ENCODE data around the gene IGSF9. TPM values are rescaled to one million over a fixed set of nuclear protein-coding genes. Genes with fewer than 3 reads are reported as not detected.

IGSF9 gene
- total RNA-seq, 1 donor from 2014 or later, result 2.1 TPM

DNA sequence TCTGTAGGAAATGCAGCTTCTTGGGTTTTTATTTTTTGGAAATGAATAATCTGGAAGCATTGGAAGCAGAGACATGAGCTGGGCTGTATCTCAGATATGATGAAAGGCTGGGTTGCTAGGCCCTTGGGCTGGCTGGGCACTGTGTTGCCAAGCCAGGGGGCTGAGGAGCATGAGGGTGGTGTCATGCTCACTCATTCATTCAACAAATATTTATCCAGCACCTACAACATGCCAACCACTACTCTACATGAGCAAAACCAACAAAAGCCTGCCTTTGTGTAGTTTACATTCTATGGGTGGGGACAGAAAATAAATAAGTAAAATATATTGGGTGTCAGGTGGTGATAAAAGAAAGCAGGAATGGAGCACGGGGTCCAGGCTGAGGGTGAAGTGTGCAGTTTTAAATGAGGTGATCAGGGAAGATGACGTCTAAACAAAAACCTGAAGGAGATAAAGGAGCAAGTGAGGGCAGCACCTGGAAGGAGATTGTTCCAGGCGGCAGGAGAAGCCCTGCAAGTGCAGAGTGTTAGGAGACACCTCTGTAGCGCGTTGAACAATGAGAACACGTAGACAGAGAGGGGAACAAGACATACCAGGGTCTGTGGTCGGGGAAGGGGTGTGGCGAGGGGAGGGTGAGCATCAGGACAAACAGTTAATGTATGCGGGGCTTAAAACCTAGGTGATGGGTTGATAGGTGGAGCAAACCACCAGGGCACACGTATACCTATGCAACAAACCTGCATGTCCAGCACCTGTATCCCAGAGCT lies 31.0 kb downstream of the IGSF9 start:
- H3K4me2 ChIP-seq (ENCODE audit: low read length), result no peak overlapping the region
- peaks cover 17% of the 10 kb centered on the region for H3K36me3 ChIP-seq (ENCODE audit: insufficient read depth, low read length)
- no peak overlapping the region for H3K4me3 ChIP-seq (ENCODE audit: insufficient read depth, low read depth, low read length)
- no peaks in the 10 kb centered on the region for H3K9me3 ChIP-seq (ENCODE audit: insufficient read depth, low read depth, low read length)
- H3K27me3 ChIP-seq (ENCODE audit: insufficient read depth, low read length), result no peaks in the 10 kb centered on the region
- Mint-ChIP-seq H3K4me1 (ENCODE audit: low read depth, unreplicated experiment) (peaks cover 87% of the 10 kb centered on the region), H3K4me3 (ENCODE audit: unreplicated experiment) (peak overlapping the region; percentile 46), H3K36me3 (ENCODE audit: low read depth, unreplicated experiment) (peaks cover 16% of the 10 kb centered on the region), H3K27ac (ENCODE audit: unreplicated experiment) (peak overlapping the region; percentile 70), H3K9me3 (ENCODE audit: unreplicated experiment) (no peaks in the 10 kb centered on the region), H3K27me3 (ENCODE audit: low read depth, unreplicated experiment) (no peaks in the 10 kb centered on the region)
- H3K79me2 ChIP-seq (ENCODE audit: insufficient read depth, low read length), result peaks cover 17% of the 10 kb centered on the region
- H4K20me1 ChIP-seq (ENCODE audit: insufficient read depth, low read length), result peaks cover 25% of the 10 kb centered on the region
- peaks cover 64% of the 10 kb centered on the region for H3K4me1 ChIP-seq (ENCODE audit: insufficient read depth, low read length)
- no peak overlapping the region for H3K9ac ChIP-seq (ENCODE audit: low read length)
- FAIRE-seq (no peak), DNase-seq (ENCODE audit: low read depth) (no peak)
- H3K27ac ChIP-seq (ENCODE audit: low read depth, low read length), result no peak overlapping the region
- H2AFZ ChIP-seq (ENCODE audit: low read depth, low read length), result no peak overlapping the region
- TF ChIP-seq EZH2 (IDR thresholded peaks at IDR 0.05; ENCODE audit: insufficient read depth, low read length), result no peak
- TF ChIP-seq, protein P1, sequence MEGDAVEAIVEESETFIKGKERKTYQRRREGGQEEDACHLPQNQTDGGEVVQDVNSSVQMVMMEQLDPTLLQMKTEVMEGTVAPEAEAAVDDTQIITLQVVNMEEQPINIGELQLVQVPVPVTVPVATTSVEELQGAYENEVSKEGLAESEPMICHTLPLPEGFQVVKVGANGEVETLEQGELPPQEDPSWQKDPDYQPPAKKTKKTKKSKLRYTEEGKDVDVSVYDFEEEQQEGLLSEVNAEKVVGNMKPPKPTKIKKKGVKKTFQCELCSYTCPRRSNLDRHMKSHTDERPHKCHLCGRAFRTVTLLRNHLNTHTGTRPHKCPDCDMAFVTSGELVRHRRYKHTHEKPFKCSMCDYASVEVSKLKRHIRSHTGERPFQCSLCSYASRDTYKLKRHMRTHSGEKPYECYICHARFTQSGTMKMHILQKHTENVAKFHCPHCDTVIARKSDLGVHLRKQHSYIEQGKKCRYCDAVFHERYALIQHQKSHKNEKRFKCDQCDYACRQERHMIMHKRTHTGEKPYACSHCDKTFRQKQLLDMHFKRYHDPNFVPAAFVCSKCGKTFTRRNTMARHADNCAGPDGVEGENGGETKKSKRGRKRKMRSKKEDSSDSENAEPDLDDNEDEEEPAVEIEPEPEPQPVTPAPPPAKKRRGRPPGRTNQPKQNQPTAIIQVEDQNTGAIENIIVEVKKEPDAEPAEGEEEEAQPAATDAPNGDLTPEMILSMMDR (IDR thresholded peaks at IDR 0.05; ENCODE audit: insufficient read depth, low read depth, low read length), result no peak

DNA sequence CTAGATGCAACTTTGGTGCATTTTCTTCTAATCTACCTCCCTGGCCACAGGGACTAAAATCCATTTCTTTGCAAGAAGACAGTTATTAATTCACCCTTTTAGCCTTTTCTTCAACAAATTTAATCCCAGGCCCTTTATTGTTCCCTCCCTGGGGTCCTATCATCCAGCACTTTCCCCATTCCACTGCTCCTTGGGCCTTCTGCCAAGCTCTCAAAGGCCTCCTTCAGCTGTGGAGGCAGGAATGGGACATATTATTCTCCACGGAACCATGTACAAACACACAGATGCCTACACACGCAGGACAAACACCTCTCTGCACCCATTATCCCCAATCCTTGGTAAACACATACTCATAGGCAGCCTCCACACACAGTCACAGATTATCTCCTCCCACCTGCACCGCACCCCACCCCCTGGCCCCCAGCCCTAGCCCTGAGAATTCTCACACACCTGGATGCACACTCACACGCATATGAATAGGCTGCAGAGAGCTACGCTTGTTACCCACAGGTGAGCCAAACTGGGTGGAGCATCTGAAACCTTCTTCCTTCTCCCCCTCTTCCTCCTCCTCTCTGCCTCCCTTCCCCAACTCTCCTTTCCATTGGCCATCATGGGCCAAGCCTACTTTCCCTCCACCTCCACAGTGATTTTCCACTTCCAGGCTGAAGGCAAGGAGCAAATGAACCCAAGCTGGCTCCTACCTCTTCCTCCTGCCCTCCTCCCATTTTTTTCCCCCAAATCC lies 31.8 kb downstream of the IGSF9 start:
- H3K4me2 ChIP-seq (ENCODE audit: low read length), result no peak overlapping the region
- peaks cover 8% of the 10 kb centered on the region for H3K36me3 ChIP-seq (ENCODE audit: insufficient read depth, low read length)
- no peak for FAIRE-seq
- H3K4me1 ChIP-seq (ENCODE audit: insufficient read depth, low read length), result peaks cover 69% of the 10 kb centered on the region
- TF ChIP-seq EZH2 (IDR thresholded peaks at IDR 0.05; ENCODE audit: insufficient read depth, low read length), result no peak
- TF ChIP-seq, protein P1 (IDR thresholded peaks at IDR 0.05; ENCODE audit: insufficient read depth, low read depth, low read length), result no peak
- H4K20me1 ChIP-seq (ENCODE audit: insufficient read depth, low read length), result peaks cover 16% of the 10 kb centered on the region
- no peak overlapping the region for H3K4me3 Mint-ChIP-seq (ENCODE audit: unreplicated experiment)
- H3K27me3 Mint-ChIP-seq (ENCODE audit: low read depth, unreplicated experiment), result no peaks in the 10 kb centered on the region
- peaks cover 12% of the 10 kb centered on the region for H3K36me3 Mint-ChIP-seq (ENCODE audit: low read depth, unreplicated experiment)
- H3K27me3 ChIP-seq (ENCODE audit: insufficient read depth, low read length), result no peaks in the 10 kb centered on the region
- no peak overlapping the region for H3K27ac ChIP-seq (ENCODE audit: low read depth, low read length)
- H3K9me3 ChIP-seq (ENCODE audit: insufficient read depth, low read depth, low read length), result no peaks in the 10 kb centered on the region
- H3K79me2 ChIP-seq (ENCODE audit: insufficient read depth, low read length), result peaks cover 9% of the 10 kb centered on the region
- DNase-seq (ENCODE audit: low read depth), result no peak
- peaks cover 89% of the 10 kb centered on the region for H3K4me1 Mint-ChIP-seq (ENCODE audit: low read depth, unreplicated experiment)
- no peak overlapping the region for H3K9ac ChIP-seq (ENCODE audit: low read length)
- H3K4me3 ChIP-seq (ENCODE audit: insufficient read depth, low read depth, low read length), result no peak overlapping the region
- no peak overlapping the region for H2AFZ ChIP-seq (ENCODE audit: low read depth, low read length)
- H3K27ac Mint-ChIP-seq (ENCODE audit: unreplicated experiment), result peak overlapping the region; percentile 99
- no peaks in the 10 kb centered on the region for H3K9me3 Mint-ChIP-seq (ENCODE audit: unreplicated experiment)
